HCEC 1CT (cell line): ENCODE data around the gene ZFP92.
"Not testable (repeated sequence)": the region's sequence is repeated elsewhere in the genome, so short reads cannot be mapped to it uniquely, and the experiment has no call there.

Experiments used
- DNase-seq: peaks from one replicate; pipeline ENCODE4 v3.0.0-alpha.2; 2017

Gene ZFP92

GRCh38 chrX:153387987-153388721 is 23.1 kb upstream of the ZFP92 start:
- no peak for DNase-seq

GRCh38 chrX:153388722-153389459 is 22.4 kb upstream of the ZFP92 start:
- DNase-seq: no peak

DNA sequence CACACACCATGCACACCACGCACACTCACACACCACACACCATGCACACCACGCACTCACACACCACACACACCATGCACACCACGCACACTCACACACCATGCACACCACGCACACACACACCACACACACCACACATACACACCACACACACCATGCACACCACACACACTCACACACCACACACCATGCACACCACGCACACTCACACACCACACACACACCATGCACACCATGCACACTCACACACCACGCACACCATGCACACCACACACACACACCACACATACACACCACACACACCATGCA is 21.9 kb upstream of the ZFP92 start:
- DNase-seq: not testable (repeated sequence)

- no peak for DNase-seq
Measured at GRCh38 chrX:153392642-153393321, 18.5 kb upstream of the ZFP92 start.

DNA sequence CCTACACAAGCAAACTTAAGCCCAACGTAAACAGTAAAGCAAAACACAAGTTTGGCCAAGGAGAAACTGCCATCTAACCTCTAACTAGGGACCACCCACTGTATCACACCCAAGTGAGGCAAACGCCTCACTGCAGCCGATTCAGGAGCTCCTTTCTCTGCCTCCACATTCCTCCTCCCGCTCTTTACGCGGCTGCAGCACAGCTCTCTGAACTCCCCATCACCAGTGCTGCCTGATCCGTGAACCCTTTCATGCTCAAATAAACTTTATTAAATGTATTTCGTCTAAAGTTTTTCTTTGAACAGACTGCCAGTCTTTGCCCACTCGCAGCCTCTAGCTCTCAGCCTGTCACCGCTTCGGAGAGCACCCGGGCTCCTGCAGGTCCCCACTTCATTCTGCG is 16.7 kb upstream of the ZFP92 start:
- no peak for DNase-seq

DNA sequence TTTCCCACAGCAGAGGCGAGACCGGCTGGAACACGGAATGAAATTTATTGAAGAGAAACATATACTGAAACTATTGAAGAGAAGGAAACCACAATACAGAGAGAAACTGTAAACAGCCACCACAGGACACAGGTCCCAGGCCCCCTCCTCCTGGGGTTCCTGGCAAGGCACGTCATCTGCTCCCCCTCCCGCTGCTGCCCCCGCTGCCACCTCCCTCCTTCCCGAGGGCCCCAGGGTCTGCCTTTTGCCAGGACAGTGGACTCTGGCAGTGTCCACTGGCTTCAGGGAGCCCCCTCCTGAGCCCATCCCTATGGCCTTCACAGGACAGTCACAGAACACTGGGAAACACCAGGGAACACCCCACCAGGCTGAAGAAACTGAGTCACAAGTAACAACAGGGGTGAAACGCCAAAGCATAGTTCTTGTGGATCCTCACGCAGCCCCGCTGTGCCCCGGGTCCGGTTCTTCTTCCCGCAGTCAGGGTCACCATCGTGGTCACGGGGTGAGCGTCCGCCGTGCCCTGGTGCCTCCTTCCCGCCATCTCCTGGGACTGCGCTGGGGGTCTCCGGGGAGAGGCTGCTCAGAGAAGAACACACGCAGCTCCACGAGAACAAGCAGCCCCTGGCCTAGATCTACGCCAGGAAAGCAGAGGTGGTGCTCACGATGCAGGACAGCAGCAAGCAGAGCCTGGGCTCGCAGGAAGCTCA is 15.5 kb upstream of the ZFP92 start:
- no peak for DNase-seq

- no peak for DNase-seq
Measured at GRCh38 chrX:153396320-153397195, 14.7 kb upstream of the ZFP92 start.

DNA sequence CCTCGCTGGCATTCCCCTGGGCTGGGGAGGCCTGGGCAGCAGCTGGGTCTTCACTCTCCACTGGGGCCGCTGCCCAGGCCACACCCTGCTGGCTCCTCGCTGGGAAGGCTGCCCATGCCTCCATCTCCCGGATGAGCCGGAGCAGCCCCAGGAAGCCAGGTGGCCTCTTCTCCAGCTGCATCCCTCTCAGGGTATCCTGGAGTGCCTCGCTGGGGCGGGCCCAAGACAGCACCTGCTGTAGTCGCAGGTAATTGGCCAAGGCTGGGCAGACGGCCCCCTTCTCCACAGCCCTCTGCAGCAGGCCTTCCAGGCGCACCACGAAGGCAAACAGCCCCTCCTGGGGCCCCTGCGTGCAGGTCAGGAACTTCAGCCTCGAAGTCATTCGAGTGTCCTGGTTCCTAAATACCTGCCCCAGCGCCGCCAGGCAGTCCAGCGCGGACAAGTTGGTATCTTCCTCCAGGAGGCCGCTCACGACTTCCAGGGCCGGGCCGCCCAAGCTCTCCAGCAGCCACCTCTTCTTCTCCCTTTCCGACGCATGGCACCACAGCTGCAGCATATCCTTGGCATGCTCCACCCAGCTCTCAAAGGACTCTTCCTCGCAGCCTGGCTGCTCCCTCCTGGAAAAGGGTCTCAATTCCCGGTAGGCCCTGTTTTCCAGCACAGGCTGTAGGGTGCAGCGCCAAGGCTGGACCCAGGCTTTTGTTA is 13.9 kb upstream of the ZFP92 start:
- DNase-seq: no peak

GRCh38 chrX:153398275-153398960 is 12.9 kb upstream of the ZFP92 start:
- no peak for DNase-seq

- DNase-seq: peak; percentile 5
Measured at GRCh38 chrX:153400146-153401132, 10.8 kb upstream of the ZFP92 start.

GRCh38 chrX:153401133-153401764 is 10.0 kb upstream of the ZFP92 start, which contains the start of gene PNMA6E:
Gene PNMA6E (minus strand): TSS chrX:153401350. CDS start chrX:153398849, 2,501 bp downstream.
- DNase-seq: no peak

GRCh38 chrX:153404333-153404732 is 6.9 kb upstream of the ZFP92 start:
- DNase-seq: not testable (repeated sequence)

DNA sequence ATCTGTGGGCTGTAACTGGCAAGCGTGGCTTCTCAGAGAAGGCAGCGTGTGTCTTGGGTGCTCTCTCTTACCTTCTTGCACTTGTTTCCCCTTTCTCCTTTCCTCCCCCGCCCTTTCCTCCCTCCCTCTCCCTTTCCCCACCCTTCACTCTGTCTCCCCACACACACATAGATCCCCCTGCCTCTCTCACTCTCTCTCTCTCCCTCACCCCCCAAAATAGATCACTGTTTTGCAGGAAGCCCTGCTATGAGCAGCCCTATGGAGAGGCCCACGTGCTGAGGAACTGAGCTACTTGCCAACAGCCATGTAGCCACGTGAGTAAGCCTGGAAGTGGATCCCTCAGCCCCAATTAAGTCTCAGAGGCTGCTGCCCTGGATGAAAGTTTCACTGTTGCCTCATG is 5.8 kb upstream of the ZFP92 start:
- DNase-seq: no peak

DNA sequence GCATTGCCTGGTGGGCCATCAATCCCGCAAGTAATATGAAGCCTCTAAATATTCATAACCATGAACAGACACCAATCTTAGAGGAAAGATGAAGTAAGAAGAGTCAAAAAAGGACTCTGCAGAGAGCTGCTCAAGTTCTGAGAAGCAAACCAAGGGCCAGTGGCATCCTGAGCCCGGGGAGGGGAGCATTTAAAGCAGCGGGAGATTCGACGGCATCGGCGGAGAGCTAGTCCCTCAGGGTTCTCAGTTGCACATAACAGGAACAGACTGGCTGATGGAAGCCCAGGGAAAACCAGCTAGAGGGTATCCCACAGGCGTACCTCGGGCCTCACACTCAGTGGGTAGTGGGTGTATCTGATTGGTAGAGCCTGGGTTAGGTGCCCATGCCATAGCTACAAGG is 5.3 kb upstream of the ZFP92 start:
- no peak for DNase-seq

DNA sequence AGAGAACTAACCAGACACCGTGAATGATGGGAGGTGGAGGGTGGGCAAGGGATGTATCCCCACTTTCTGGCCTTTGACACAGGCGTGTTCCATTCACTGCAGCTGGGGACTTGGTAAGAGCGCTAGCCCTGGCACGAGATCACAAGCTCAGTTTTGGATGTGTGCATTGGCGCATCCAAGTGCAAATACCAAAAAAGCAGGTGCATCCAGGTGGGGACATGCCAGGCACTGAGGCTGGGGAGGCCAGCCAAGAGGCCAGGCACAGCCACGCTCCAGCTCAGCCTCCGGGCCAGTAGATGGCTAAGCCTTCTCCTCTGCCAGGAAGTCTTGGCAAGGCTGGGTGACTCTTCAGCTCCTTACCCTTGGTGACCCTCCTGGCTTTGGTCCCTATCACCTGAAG is 4.4 kb upstream of the ZFP92 start:
- DNase-seq: no peak

DNA sequence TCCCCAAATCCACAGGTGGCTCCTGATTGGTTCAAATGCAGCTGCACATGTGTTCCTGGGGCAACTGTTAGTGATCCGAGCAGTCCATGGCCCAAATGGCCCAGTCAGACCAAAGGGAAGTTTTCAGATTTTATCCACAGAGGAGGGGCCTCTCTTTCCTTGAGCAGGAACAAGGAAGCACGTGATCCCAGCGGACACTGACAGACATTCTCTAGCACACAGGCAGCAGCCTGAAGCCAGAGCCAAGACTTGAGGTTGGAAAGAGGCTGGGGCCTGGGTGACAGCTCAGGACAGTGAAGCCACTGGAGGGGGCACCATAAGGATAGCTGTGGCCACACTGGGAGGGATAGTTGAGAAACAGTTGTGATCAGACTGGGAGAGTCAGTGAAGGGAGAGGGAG is 3.5 kb upstream of the ZFP92 start:
- no peak for DNase-seq

GRCh38 chrX:153408221-153408721 is 3.0 kb upstream of the ZFP92 start:
- no peak for DNase-seq

DNA sequence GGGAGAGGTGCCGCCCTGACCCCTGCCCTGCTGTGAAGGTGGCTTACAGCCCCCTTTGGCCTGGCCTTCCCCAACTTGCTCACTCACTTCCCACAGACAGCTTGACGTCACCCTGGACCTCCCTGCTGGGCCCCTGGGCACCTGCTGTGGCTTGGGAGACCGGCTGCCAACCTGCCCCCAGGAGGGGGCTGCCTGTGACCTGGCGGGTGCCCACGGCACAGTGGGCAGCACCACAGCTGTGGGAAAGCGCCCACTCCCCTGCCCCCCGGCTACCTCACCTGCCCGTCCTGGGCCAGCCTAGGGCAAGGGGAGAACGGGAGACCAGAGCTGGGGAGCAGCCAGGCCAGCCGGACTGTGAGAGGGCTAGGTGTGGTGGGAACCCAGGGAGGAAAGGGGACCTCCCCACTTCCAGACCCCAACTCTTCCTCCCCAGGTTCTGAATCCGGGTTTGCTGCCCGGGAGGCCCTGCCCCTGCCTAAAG is 2.4 kb upstream of the ZFP92 start:
- no peak for DNase-seq
